Activated gamma-delta T cell treated with anti-CD3 and anti-CD28 coated beads, Interleukin-2, amount 50 U/mL, for 16 hours (primary cell): ENCODE measurements around the gene KIF13A.
"Not testable (repeated sequence)": the region's sequence is repeated elsewhere in the genome, so short reads cannot be mapped to it uniquely, and the experiment has no call there.

ENCODE experiments used
- DNase-seq: peaks from one replicate; pipeline ENCODE4 v3.0.0-alpha.2; 2020; ENCODE audit warnings: low read depth

KIF13A gene

GRCh38 chr6:17932330-17932852, 55.0 kb downstream of the KIF13A start:
- no peak for DNase-seq

GRCh38 chr6:17931227-17931626, 56.2 kb downstream of the KIF13A start:
- no peak for DNase-seq

- no peak for DNase-seq
These were observed 57.0 kb downstream of the KIF13A start for GRCh38 chr6:17930321-17930993.

- DNase-seq: no peak
These were observed 58.7 kb downstream of the KIF13A start for GRCh38 chr6:17928514-17929430.

GRCh38 chr6:17927705-17928104, 59.7 kb downstream of the KIF13A start:
- no peak for DNase-seq

GRCh38 chr6:17923401-17923863, 64.0 kb downstream of the KIF13A start:
- DNase-seq: no peak

- DNase-seq: no peak
These were observed 66.0 kb downstream of the KIF13A start for GRCh38 chr6:17921454-17921853.

GRCh38 chr6:17919496-17919895, 67.9 kb downstream of the KIF13A start:
- DNase-seq: no peak

GRCh38 chr6:17917837-17918763, 69.3 kb downstream of the KIF13A start:
- DNase-seq: no peak

- DNase-seq: no peak
These were observed 72.8 kb downstream of the KIF13A start for GRCh38 chr6:17914651-17915050.

GRCh38 chr6:17912521-17912920, 74.9 kb downstream of the KIF13A start:
- no peak for DNase-seq

- DNase-seq: not testable (repeated sequence)
These were observed 75.8 kb downstream of the KIF13A start for GRCh38 chr6:17911656-17912055.

GRCh38 chr6:17910189-17910588, 77.2 kb downstream of the KIF13A start:
- no peak for DNase-seq

- DNase-seq: no peak
These were observed 78.6 kb downstream of the KIF13A start for GRCh38 chr6:17908831-17909230.

- no peak for DNase-seq
These were observed 79.8 kb downstream of the KIF13A start for GRCh38 chr6:17907406-17908229.

GRCh38 chr6:17905611-17906592, 81.5 kb downstream of the KIF13A start:
- no peak for DNase-seq

GRCh38 chr6:17904491-17905120, 82.8 kb downstream of the KIF13A start:
- no peak for DNase-seq

- DNase-seq: no peak
These were observed 84.5 kb downstream of the KIF13A start for GRCh38 chr6:17902974-17903373.

GRCh38 chr6:17901493-17901892, 85.9 kb downstream of the KIF13A start:
- no peak for DNase-seq
